ENCODE data around the gene FUCA1. TPM values are rescaled to one million over a fixed set of nuclear protein-coding genes. Genes with fewer than 3 reads are reported as not detected.
A peak's percentile ranks its signal among the peaks of the same experiment; 100 is the strongest.

Gene FUCA1
- total and polyA plus RNA-seq, 10 of the 15 experiments (the other 5 are each of a cell fraction or from before 2014, with no cell fraction given) = 33.3 to 117 (median 52.6) TPM

DNA sequence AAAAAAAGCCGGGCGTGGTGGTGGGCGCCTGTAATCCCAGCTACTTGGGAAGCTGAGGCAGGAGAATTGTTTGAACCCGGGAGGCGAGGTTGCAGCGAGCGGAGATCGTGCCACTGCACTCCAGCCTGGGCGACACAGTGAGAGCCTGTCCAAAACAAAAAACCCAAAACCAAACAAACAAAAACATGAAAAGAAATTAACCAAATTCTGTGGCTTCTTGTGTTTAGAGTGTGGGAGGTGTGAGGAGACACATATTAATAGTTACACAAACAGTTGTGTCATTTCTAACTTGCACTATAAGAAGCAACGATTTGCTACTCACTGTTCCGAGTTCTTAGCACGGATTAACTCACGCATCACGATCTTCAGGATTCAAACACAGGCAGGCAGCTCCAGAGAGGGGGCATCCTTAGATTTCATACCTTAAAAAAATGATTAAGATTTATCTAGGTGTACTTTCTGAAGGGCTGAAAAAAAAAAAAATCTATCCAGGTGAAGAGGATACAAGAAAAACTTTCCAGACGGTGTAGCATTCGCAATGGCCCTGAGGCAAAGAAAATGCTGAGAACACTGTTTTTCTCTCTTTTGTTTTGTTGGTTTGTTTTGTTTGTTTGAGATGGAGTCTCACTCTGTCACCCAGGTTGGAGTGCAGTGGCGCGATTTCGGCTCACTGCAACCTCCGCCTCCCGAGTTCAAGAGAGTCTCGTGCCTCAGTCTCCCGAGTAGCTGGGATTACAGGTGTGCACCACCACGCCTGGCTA is 42.1 kb downstream of the FUCA1 start (continued):
- no peak for TF ChIP-seq USF1 (IDR thresholded peaks at IDR 0.05; ENCODE audit: borderline replicate concordance, extremely low read length, insufficient read depth, low read depth, low read length)
- no peak for TF ChIP-seq IRF3 (IDR thresholded peaks at IDR 0.05)
- TF ChIP-seq JUNB (IDR thresholded peaks at IDR 0.05) = no peak; the same call in 1 of the 2 replicates
- TF ChIP-seq DPF2 (IDR thresholded peaks at IDR 0.05) = peak; percentile 26; the same call in 1 of the 2 replicates
- peak; percentile 92; the same call in 2 of the 3 replicates for TF ChIP-seq POU2F2 (IDR thresholded peaks at IDR 0.05; ENCODE audit: borderline replicate concordance, low read depth, low read length)
- no peak for TF ChIP-seq BCLAF1 (IDR thresholded peaks at IDR 0.05)
- peak; percentile 16; the same call in 1 of the 2 replicates for TF ChIP-seq POLR2AphosphoS5 (IDR thresholded peaks at IDR 0.05; ENCODE audit: low read length)
- TF ChIP-seq TBL1XR1 (IDR thresholded peaks at IDR 0.05; ENCODE audit: low read depth, low read length) = peak; percentile 54; the same call in 1 of the 2 replicates
- no peak for TF ChIP-seq KDM1A (IDR thresholded peaks at IDR 0.05; ENCODE audit: borderline replicate concordance)
- TF ChIP-seq BHLHE40 (IDR thresholded peaks at IDR 0.05; ENCODE audit: borderline replicate concordance in 1 of 2, low read depth in 2 of 2, low read length in 1 of 2) = peak in 1 of 2 experiments; percentile 14; a peak in 2 of 4 replicates
- no peak for TF ChIP-seq SRF (IDR thresholded peaks at IDR 0.05; ENCODE audit: low read depth in 2 of 2, low read length in 2 of 2)
- no peak for TF ChIP-seq SMARCA5 (IDR thresholded peaks at IDR 0.05)
- TF ChIP-seq EP300 (IDR thresholded peaks at IDR 0.05; ENCODE audit: borderline replicate concordance in 1 of 2, control insufficient read depth in 1 of 2, low read depth in 2 of 2, low read length in 2 of 2) = peak; percentile 69 to 74; a peak in 3 of 4 replicates
- TF ChIP-seq NFYA (IDR thresholded peaks at IDR 0.05; ENCODE audit: borderline replicate concordance, low read depth, low read length) = no peak
- TF ChIP-seq RAD51 (IDR thresholded peaks at IDR 0.05) = no peak
- peak; percentile 77; the same call in 1 of the 2 replicates for TF ChIP-seq NFIC (IDR thresholded peaks at IDR 0.05; ENCODE audit: low read depth, low read length)
- no peak for TF ChIP-seq CHD1 (IDR thresholded peaks at IDR 0.05; ENCODE audit: low read depth, low read length)
- TF ChIP-seq TCF12 (IDR thresholded peaks at IDR 0.05; ENCODE audit: low read depth, low read length) = no peak
- peak; percentile 83 for TF ChIP-seq MEF2B (IDR thresholded peaks at IDR 0.05; ENCODE audit: partially characterized antibody, poor library complexity, severe bottlenecking)
- no peak for TF ChIP-seq BCL11A (IDR thresholded peaks at IDR 0.05; ENCODE audit: low read depth, low read length)
- TF ChIP-seq RBBP5 (conservative IDR thresholded peaks at IDR 0.05) = 0 out of 2 replicates have a peak, but pooled peaks have one; percentile 59
- TF ChIP-seq SUPT20H (IDR thresholded peaks at IDR 0.05; ENCODE audit: borderline replicate concordance, control insufficient read depth, low read depth, low read length) = no peak
- TF ChIP-seq SMAD1 (IDR thresholded peaks at IDR 0.05; ENCODE audit: low read depth, partially characterized antibody) = no peak
- TF ChIP-seq ZBTB33 (IDR thresholded peaks at IDR 0.05) = no peak
